SU-DHL-6 (cell line): ENCODE data around the gene ARID5B.
A peak's percentile ranks its signal among the peaks of the same experiment; 100 is the strongest.

Experiments used
- H2AFZ ChIP-seq: fragments of 200-600 bp; sonication (generic); 2 replicates; pipeline ENCODE4 v1.6.1; 2014; ENCODE audit warnings: low read depth, mild to moderate bottlenecking, moderate library complexity, mixed read lengths, antibody characterized with exemption, low read length; ENCODE audit not compliant: severe bottlenecking
- H3F3A ChIP-seq: fragments of 200-600 bp; shearing (Covaris generic); 2 replicates; pipeline ENCODE4 v1.6.0; 2016; ENCODE audit warnings: antibody characterized with exemption, mild to moderate bottlenecking; ENCODE audit not compliant: insufficient read depth
- H3K27ac ChIP-seq: fragments of 200-600 bp; sonication (generic); 2 replicates; pipeline ENCODE4 v1.5.1; 2016; ENCODE audit warnings: low read depth, mild to moderate bottlenecking, low read length, moderate library complexity, mixed read lengths
- H3K27me3 ChIP-seq: fragments of 200-600 bp; sonication (generic), shearing (Covaris generic); 2 replicates; pipeline ENCODE4 v1.6.0; 2014; ENCODE audit warnings: mild to moderate bottlenecking, low read length
- H3K36me3 ChIP-seq: fragments of 200-600 bp; sonication (generic); 2 replicates; pipeline ENCODE4 v1.6.1; 2014; ENCODE audit warnings: mild to moderate bottlenecking, low read length, mixed read lengths
- H3K4me2 ChIP-seq: fragments of 300-600, 200-600 bp; shearing (Covaris generic), sonication (generic); 2 replicates; pipeline ENCODE4 v1.6.0; 2014; ENCODE audit warnings: low read length, low read depth, mild to moderate bottlenecking; ENCODE audit not compliant: poor library complexity, severe bottlenecking
- H3K4me3 ChIP-seq: fragments of 200-600 bp; sonication (generic); 2 replicates; pipeline ENCODE4 v1.5.1; 2014; ENCODE audit warnings: antibody characterized with exemption, low read length, mild to moderate bottlenecking, mixed read lengths; ENCODE audit not compliant: insufficient read depth, poor library complexity, severe bottlenecking
- H3K79me2 ChIP-seq: fragments of 200-600 bp; sonication (generic); 2 replicates; pipeline ENCODE4 v1.6.1; 2014; ENCODE audit warnings: mild to moderate bottlenecking, low read length, moderate library complexity; ENCODE audit not compliant: insufficient read depth
- H3K9ac ChIP-seq: fragments of 200-600 bp; sonication (generic); 2 replicates; pipeline ENCODE4 v1.7.0; 2014; ENCODE audit warnings: mild to moderate bottlenecking, low read length
- H3K9me2 ChIP-seq: fragments of 200-600 bp; sonication (generic); replicated peaks from 2 replicates; pipeline ENCODE4 v1.6.1; 2014; ENCODE audit warnings: low read length; ENCODE audit not compliant: insufficient read depth
- H3K9me3 ChIP-seq: fragments of 200-600 bp; sonication (generic); 2 replicates; pipeline ENCODE4 v1.6.1; 2014; ENCODE audit warnings: low read length, mixed read lengths; ENCODE audit not compliant: insufficient read depth
- H4K20me1 ChIP-seq: fragments of 200-600 bp; sonication (generic); 2 replicates; pipeline ENCODE4 v1.6.1; 2014; ENCODE audit warnings: low read depth, mild to moderate bottlenecking, antibody characterized with exemption, low read length, moderate library complexity, mixed read lengths
- EZH2phosphoT487 ChIP-seq: fragments of 200-600 bp; sonication (generic), shearing (Covaris generic); conservative IDR thresholded peaks from 2 replicates; pipeline ENCODE4 v1.6.1; 2018; ENCODE audit warnings: mild to moderate bottlenecking, antibody characterized with exemption, low read length, moderate library complexity, mixed read lengths
- TF ChIP-seq, protein P1 (sequence below): fragments of 200-600 bp; sonication (generic); IDR thresholded peaks from one replicate; pipeline ENCODE4 v1.5.1; 2017; ENCODE audit warnings: antibody characterized with exemption, mild to moderate bottlenecking, low read length, moderate library complexity; ENCODE audit not compliant: insufficient read depth, poor library complexity, severe bottlenecking

Gene ARID5B

DNA sequence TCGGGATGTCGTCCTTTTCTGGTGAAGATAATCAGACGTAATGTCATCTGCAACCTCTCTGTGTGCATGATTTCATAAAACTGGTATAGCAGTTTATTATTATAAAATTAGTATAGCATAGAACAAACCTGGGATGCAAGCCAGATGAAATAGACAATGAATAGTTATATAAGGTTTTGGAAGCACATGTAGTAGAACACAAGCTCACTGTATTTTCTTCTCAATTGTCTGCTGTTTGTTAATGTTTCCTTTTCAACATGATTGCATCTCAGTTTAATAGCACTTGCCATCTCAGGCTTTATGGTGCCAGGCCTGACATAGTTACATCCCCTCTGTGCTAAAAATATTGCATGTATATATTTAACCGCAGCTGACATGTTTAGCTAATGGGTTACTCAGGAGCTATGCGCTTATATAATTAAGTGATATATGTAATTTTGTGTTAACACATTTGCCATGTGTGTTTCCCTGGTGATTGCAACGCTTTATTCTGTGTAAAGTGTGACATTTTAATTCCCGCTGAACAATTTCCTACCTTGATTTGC, 132.7 kb downstream of the ARID5B start:
- H3K9me2 ChIP-seq = no peaks in the 10 kb centered on the region
- H4K20me1 ChIP-seq = no peaks in the 10 kb centered on the region
- peak overlapping the region; percentile 96 for H3K27ac ChIP-seq
- TF ChIP-seq EZH2phosphoT487 = no peak
- TF ChIP-seq, protein P1, sequence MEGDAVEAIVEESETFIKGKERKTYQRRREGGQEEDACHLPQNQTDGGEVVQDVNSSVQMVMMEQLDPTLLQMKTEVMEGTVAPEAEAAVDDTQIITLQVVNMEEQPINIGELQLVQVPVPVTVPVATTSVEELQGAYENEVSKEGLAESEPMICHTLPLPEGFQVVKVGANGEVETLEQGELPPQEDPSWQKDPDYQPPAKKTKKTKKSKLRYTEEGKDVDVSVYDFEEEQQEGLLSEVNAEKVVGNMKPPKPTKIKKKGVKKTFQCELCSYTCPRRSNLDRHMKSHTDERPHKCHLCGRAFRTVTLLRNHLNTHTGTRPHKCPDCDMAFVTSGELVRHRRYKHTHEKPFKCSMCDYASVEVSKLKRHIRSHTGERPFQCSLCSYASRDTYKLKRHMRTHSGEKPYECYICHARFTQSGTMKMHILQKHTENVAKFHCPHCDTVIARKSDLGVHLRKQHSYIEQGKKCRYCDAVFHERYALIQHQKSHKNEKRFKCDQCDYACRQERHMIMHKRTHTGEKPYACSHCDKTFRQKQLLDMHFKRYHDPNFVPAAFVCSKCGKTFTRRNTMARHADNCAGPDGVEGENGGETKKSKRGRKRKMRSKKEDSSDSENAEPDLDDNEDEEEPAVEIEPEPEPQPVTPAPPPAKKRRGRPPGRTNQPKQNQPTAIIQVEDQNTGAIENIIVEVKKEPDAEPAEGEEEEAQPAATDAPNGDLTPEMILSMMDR = no peak
- peaks cover 64% of the 10 kb centered on the region for H3K79me2 ChIP-seq
- no peaks in the 10 kb centered on the region for H3K27me3 ChIP-seq
- peak overlapping the region; percentile 23 for H3K4me3 ChIP-seq
- H3K9me3 ChIP-seq = no peaks in the 10 kb centered on the region
- peak overlapping the region; percentile 65 for H3K9ac ChIP-seq
- no peaks in the 10 kb centered on the region for H3K36me3 ChIP-seq
- H3K4me2 ChIP-seq = peak overlapping the region; percentile 84
- H2AFZ ChIP-seq = no peak overlapping the region
- peaks cover 72% of the 10 kb centered on the region for H3F3A ChIP-seq

- Histone ChIP-seq H3K27ac (peak overlapping the region; percentile 96), H3K4me3 (peak overlapping the region; percentile 44), H3K9ac (peak overlapping the region; percentile 65), H3K36me3 (no peaks in the 10 kb centered on the region), H3F3A (peaks cover 70% of the 10 kb centered on the region), H3K27me3 (no peaks in the 10 kb centered on the region), H4K20me1 (no peaks in the 10 kb centered on the region), H2AFZ (no peak overlapping the region), H3K9me2 (no peaks in the 10 kb centered on the region), H3K79me2 (peaks cover 85% of the 10 kb centered on the region), H3K4me2 (peak overlapping the region; percentile 84), H3K9me3 (no peaks in the 10 kb centered on the region)
- TF ChIP-seq, protein P1 = no peak
- TF ChIP-seq EZH2phosphoT487 = no peak
Observed at GRCh38 chr10:62036186-62037081, 134.9 kb downstream of the ARID5B start.

DNA sequence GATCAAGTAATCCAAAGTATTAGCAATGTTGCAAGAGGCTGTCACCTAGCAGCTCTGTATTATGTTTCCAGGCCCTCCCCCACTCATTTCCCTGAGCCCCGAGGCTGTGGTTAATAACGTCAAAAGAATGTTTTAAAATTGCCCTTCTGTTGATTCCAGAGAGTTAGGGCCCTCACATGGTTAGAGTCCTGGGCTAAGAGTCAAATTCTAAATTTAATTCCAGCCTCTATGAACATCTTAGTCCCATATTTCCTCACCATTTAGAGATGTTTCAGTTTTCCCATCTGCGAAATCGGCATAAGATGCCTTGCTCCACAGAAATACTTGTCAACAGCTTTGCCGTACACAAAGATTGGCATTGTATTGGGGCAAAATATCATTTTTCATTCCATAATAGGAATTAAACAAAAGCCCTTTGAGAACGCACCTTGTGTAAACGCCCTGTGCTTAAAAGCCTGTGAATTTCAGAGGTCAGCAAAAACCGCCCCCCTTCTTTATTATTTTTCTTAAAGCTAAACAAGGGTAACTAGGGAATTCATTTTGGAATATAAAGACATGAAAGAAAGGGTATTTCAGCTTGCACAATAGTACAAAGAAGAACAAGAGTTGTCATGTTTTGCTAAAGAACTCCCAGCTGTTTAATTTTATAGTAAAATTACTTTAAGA, 135.8 kb downstream of the ARID5B start:
- H3K4me2 ChIP-seq = peak overlapping the region; percentile 84
- H3K9me3 ChIP-seq = no peaks in the 10 kb centered on the region

More for the DNA sequence above, 135.8 kb downstream of the ARID5B start:
- Histone ChIP-seq H3K9me2 (no peaks in the 10 kb centered on the region), H3K4me3 (peak overlapping the region; percentile 44), H2AFZ (no peak overlapping the region), H3K27ac (peak overlapping the region; percentile 96), H3F3A (peaks cover 74% of the 10 kb centered on the region), H3K36me3 (no peaks in the 10 kb centered on the region), H3K79me2 (peaks cover 94% of the 10 kb centered on the region), H3K9ac (peak overlapping the region; percentile 65), H3K27me3 (no peaks in the 10 kb centered on the region), H4K20me1 (no peaks in the 10 kb centered on the region)
- TF ChIP-seq, protein P1 = no peak
- no peak for TF ChIP-seq EZH2phosphoT487
